HepG2 (cell line): Measurements from ENCODE around the gene PTMA. TPM values are rescaled to one million over a fixed set of nuclear protein-coding genes. Genes with fewer than 3 reads are reported as not detected.

Experiments used
- MTF1 ChIP-seq: sonication (generic); formaldehyde crosslinking; IDR thresholded peaks from 2 replicates; pipeline ENCODE4 v1.5.0; 2020; ENCODE audit warnings: missing genetic modification reagents
- SOX5 ChIP-seq: IDR thresholded peaks from 2 replicates; pipeline ENCODE4 v1.6.1; 2016; ENCODE audit warnings: borderline replicate concordance
- STAG1 ChIP-seq: sonication (generic); formaldehyde crosslinking; IDR thresholded peaks from 2 replicates; pipeline ENCODE4 v1.4.0; 2020; ENCODE audit warnings: missing genetic modification reagents
- TEAD3 ChIP-seq: optimal IDR thresholded peaks from 2 replicates; pipeline ENCODE3; 2016; ENCODE audit warnings: borderline replicate concordance
- THRA ChIP-seq: sonication (generic); formaldehyde crosslinking; IDR thresholded peaks from 2 replicates; pipeline ENCODE4 v1.4.0; 2020; ENCODE audit warnings: missing genetic modification reagents, borderline replicate concordance
- ZNF318 ChIP-seq: sonication (generic); formaldehyde crosslinking; IDR thresholded peaks from 2 replicates; pipeline ENCODE4 v1.4.0; 2020; ENCODE audit warnings: mild to moderate bottlenecking, missing genetic modification reagents
- ZNF441 ChIP-seq: sonication (generic); formaldehyde crosslinking; IDR thresholded peaks from 2 replicates; pipeline ENCODE4 v1.7.0; 2021; ENCODE audit warnings: missing genetic modification reagents, borderline replicate concordance
- ZNF782 ChIP-seq: sonication (generic); formaldehyde crosslinking; IDR thresholded peaks from 2 replicates; pipeline ENCODE4 v1.4.0; 2020; ENCODE audit warnings: missing genetic modification reagents, mild to moderate bottlenecking, borderline replicate concordance
- ZSCAN30 ChIP-seq: sonication (generic); formaldehyde crosslinking; IDR thresholded peaks from 2 replicates; pipeline ENCODE4 v1.5.0; 2020; ENCODE audit warnings: mild to moderate bottlenecking, missing genetic modification reagents
- polyA plus RNA-seq, 8 experiments: library from polyadenylated mRNA; depleted of rRNA in 3 of 8; stranded (reverse) in 7 of 8; unstranded in 1 of 8; fragments of >200 nt; fragmentation: Illumina TruSeq in 4 of 8; extraction: Trizol in 4 of 8; gene quantifications; 2 replicates each; pipeline versions ENCODE4 v1.2.1 to v1.2.3, GENCODE V29; 2011 to 2016; ENCODE audit warnings: low read depth in 4 of 8, missing spikeins in 1 of 8, mixed read lengths in 1 of 8; ENCODE audit not compliant: insufficient read depth in 1 of 8
- total RNA-seq, 5 experiments: library from RNA; depleted of rRNA; stranded (reverse); fragments of >200 nt; fragmentation: Illumina TruSeq; extraction: Trizol; gene quantifications; 2 replicates each; pipeline ENCODE4 v1.2.3, GENCODE V29; 2016; ENCODE audit warnings: low read depth in 1 of 5

The PTMA gene
- total and polyA plus RNA-seq, 2 of the 13 experiments (the other 11 are each of a cell fraction or from before 2014, with no cell fraction given) = 190 to 1,086 TPM

GRCh38 chr2:231677632-231678104, 30.7 kb upstream of the PTMA start (continued):
- TF ChIP-seq ZNF318 (no peak), ZSCAN30 (CRISPR knock-in tag) (no peak), ZNF441 (CRISPR knock-in tag) (no peak), ZNF782 (CRISPR knock-in tag) (no peak), STAG1 (CRISPR knock-in tag) (peak; percentile 95), MTF1 (CRISPR knock-in tag) (no peak), TEAD3 (CRISPR knock-in tag) (peak; percentile 49), THRA (CRISPR knock-in tag) (peak; percentile 77; the same call in 1 of the 2 replicates), SOX5 (0 out of 2 replicates have a peak, but pooled peaks have one; percentile 11)
